NT2/D1 (cell line): ENCODE data around the gene PHAF1.

ENCODE experiments used
- YY1 ChIP-seq: IDR thresholded peaks from 2 replicates; pipeline ENCODE4 v1.6.1; 2011; ENCODE audit not compliant: insufficient read length, insufficient read depth
- ZNF274 ChIP-seq: IDR thresholded peaks from 2 replicates; pipeline ENCODE4 v1.6.1; 2011; ENCODE audit warnings: mild to moderate bottlenecking, low read depth, low read length

DNA sequence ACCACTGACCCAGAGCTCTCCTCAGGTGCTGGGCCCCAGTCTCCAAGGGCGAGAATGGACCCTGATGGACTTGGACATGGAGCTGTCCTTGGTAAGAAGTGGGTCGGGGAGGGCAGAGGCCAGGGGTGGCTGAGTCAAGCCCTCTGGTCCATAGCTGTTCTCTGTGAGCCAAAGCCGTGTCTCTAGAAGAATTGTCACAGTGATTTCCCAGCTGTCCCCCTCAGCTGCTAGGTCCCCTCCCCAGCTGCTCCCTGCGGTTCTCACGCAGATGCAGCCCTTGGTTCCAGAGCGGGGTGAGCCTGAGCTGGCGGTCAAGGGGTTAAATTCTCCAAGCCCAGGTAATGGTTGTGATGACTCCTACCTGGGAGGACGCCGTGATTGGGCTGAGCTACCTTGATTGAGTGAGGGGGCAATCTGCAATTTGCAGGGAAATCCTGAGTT lies 59.3 kb downstream of the PHAF1 start:
- TF ChIP-seq ZNF274, result no peak
- TF ChIP-seq YY1, result no peak
